Measurements from ENCODE around the gene CGNL1. TPM values are rescaled to one million over a fixed set of nuclear protein-coding genes. Genes with fewer than 3 reads are reported as not detected.

CGNL1 gene
- total RNA-seq, 1 experiment from 2014 or later, result 10.6 TPM

DNA sequence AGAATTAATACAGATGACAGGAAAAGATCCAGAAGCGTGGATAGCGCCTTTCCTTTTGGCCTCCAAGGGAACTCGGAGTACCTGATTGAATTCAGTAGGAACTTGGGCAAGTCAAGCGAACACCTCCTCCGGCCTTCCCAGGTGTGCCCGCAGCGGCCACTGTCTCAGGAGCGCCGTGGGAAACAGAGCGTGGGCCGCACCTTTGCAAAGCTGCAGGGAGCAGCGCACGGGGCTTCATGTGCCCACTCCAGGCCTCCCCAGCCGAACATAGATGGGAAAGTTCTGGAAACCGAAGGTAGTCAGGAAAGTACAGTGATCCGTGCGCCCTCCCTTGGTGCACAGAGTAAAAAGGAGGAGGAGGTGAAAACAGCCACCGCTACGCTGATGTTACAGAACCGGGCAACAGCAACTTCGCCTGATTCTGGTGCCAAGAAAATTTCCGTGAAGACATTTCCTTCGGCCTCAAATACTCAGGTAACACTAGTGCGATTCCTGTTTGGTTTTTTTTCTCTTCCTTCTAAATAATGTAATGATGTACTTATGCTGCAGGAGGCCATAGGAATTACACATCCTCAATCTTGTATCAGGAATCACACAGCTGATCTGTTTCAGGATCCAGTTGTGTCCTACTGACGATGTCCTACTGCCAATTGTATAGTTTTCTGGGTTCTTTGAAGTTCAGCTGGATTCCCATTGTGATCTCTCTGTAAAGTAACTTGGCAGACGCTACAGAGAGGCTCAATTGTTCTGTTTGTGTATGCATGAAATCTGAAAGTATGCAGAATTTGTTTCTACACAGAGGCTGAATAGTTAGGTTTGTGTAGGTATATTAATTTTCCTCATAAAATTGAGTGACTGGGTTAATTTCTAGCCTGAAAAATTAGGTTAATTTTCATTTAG lies 63.1 kb downstream of the CGNL1 start:
- peaks cover 8% of the 10 kb centered on the region for H3K36me3 ChIP-seq (replicated peaks; ENCODE audit: control insufficient read depth, insufficient read depth, low read length)
- no peak overlapping the region for H3K4me3 ChIP-seq (ENCODE audit: insufficient read depth, low read depth, low read length)
- no peak for DNase-seq

GRCh38 chr15:57440167-57440566 lies 63.9 kb downstream of the CGNL1 start:
- no peak for DNase-seq
- H3K27me3 ChIP-seq (ENCODE audit: control insufficient read depth, insufficient read depth, low read length), result no peaks in the 10 kb centered on the region
- no peak overlapping the region for H3K4me3 ChIP-seq (ENCODE audit: insufficient read depth, low read depth, low read length)
- peaks cover 8% of the 10 kb centered on the region for H3K36me3 ChIP-seq (replicated peaks; ENCODE audit: control insufficient read depth, insufficient read depth, low read length)

More for the DNA sequence above, 63.1 kb downstream of the CGNL1 start:
- no peaks in the 10 kb centered on the region for H3K27me3 ChIP-seq (ENCODE audit: control insufficient read depth, insufficient read depth, low read length)

DNA sequence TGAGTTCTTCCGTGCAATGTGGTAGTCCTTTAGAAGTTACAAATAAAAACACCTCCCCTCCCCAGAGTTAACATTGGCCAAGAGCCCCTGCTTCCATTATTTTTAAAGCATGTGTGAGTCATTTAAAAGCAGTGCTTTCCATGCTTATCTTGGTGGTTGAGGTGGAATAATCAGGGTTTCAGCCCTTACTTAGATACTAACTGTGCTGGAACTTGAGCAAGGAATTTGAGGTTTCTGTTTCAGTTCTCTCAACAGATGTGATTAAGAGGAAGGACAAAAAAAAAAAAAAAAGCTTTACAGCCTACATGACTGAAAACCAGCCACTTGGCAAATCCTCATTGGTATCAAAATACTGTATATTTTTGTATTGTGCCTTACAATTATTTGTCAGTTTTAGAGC lies 64.5 kb downstream of the CGNL1 start:
- DNase-seq, result no peak
- no peak overlapping the region for H3K4me3 ChIP-seq (ENCODE audit: insufficient read depth, low read depth, low read length)
- peaks cover 8% of the 10 kb centered on the region for H3K36me3 ChIP-seq (replicated peaks; ENCODE audit: control insufficient read depth, insufficient read depth, low read length)
- no peaks in the 10 kb centered on the region for H3K27me3 ChIP-seq (ENCODE audit: control insufficient read depth, insufficient read depth, low read length)

- Histone ChIP-seq H3K36me3 (replicated peaks; ENCODE audit: control insufficient read depth, insufficient read depth, low read length) (peaks cover 8% of the 10 kb centered on the region), H3K27me3 (ENCODE audit: control insufficient read depth, insufficient read depth, low read length) (no peaks in the 10 kb centered on the region), H3K4me3 (ENCODE audit: insufficient read depth, low read depth, low read length) (no peak overlapping the region)
- DNase-seq, result no peak
Measured at GRCh38 chr15:57442335-57442734, 66.0 kb downstream of the CGNL1 start.

GRCh38 chr15:57443486-57443885 lies 67.2 kb downstream of the CGNL1 start:
- Histone ChIP-seq H3K36me3 (replicated peaks; ENCODE audit: control insufficient read depth, insufficient read depth, low read length) (peaks cover 8% of the 10 kb centered on the region), H3K27me3 (ENCODE audit: control insufficient read depth, insufficient read depth, low read length) (no peaks in the 10 kb centered on the region), H3K4me3 (ENCODE audit: insufficient read depth, low read depth, low read length) (no peak overlapping the region)
- no peak for DNase-seq

DNA sequence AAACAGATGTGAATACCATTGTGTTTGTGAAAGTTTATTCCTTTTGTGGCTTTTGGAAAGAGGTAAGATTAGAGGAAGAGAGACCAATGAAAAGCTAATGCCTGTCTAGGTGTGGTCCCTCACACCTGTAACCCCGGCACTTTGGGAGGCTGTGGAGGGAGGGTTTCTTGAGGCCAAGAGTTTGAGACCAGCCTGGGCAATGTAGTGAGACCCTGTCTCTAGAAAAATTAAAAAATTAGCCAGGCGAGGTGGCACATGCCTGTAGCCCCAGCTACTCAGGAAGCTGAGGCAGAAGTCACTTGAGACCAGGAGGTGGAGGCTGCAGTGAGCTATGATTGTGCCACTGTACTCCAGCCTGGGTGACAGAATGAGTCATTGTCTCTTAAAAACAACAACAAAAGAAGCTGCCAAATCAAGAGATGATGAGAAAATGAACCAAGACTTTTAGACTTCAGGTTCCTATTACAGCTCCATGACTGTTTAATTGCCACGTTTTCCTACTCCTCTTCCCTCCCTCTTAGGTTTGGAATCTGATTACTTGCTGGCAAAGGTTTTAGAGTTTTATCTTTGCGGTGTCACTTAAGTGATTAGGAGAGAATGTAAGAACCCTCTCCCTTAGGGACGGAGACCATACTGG lies 68.7 kb downstream of the CGNL1 start:
- no peak for DNase-seq
- Histone ChIP-seq H3K27me3 (ENCODE audit: control insufficient read depth, insufficient read depth, low read length) (no peaks in the 10 kb centered on the region), H3K4me3 (ENCODE audit: insufficient read depth, low read depth, low read length) (no peak overlapping the region), H3K36me3 (replicated peaks; ENCODE audit: control insufficient read depth, insufficient read depth, low read length) (peaks cover 8% of the 10 kb centered on the region)

DNA sequence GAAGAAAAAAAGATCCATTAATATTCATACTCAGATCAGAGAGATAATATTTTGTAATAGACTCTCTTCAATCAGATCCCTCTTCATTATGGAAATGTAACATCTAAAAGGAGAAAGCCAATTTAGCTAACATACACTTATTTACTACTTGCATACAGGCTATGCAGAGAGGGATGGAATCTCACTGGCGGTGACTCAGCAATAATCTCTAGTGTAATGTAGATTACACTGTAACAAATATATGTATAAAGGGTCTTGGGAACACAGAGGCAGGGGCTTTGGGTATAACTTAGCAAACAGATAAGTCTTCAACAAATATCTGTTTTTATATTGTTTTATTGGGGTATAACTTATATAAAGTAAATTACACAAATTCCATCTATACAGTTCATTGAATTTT lies 69.6 kb downstream of the CGNL1 start:
- Histone ChIP-seq H3K4me3 (ENCODE audit: insufficient read depth, low read depth, low read length) (no peak overlapping the region), H3K27me3 (ENCODE audit: control insufficient read depth, insufficient read depth, low read length) (no peaks in the 10 kb centered on the region), H3K36me3 (replicated peaks; ENCODE audit: control insufficient read depth, insufficient read depth, low read length) (peaks cover 8% of the 10 kb centered on the region)
- DNase-seq, result no peak

GRCh38 chr15:57446393-57446792 lies 70.1 kb downstream of the CGNL1 start:
- Histone ChIP-seq H3K36me3 (replicated peaks; ENCODE audit: control insufficient read depth, insufficient read depth, low read length) (peaks cover 8% of the 10 kb centered on the region), H3K4me3 (ENCODE audit: insufficient read depth, low read depth, low read length) (no peak overlapping the region), H3K27me3 (ENCODE audit: control insufficient read depth, insufficient read depth, low read length) (no peaks in the 10 kb centered on the region)
- DNase-seq, result no peak

GRCh38 chr15:57451555-57451954 lies 75.2 kb downstream of the CGNL1 start:
- H3K27me3 ChIP-seq (ENCODE audit: control insufficient read depth, insufficient read depth, low read length), result no peaks in the 10 kb centered on the region
- peaks cover 13% of the 10 kb centered on the region for H3K36me3 ChIP-seq (replicated peaks; ENCODE audit: control insufficient read depth, insufficient read depth, low read length)
- H3K4me3 ChIP-seq (ENCODE audit: insufficient read depth, low read depth, low read length), result no peak overlapping the region
- DNase-seq, result no peak

DNA sequence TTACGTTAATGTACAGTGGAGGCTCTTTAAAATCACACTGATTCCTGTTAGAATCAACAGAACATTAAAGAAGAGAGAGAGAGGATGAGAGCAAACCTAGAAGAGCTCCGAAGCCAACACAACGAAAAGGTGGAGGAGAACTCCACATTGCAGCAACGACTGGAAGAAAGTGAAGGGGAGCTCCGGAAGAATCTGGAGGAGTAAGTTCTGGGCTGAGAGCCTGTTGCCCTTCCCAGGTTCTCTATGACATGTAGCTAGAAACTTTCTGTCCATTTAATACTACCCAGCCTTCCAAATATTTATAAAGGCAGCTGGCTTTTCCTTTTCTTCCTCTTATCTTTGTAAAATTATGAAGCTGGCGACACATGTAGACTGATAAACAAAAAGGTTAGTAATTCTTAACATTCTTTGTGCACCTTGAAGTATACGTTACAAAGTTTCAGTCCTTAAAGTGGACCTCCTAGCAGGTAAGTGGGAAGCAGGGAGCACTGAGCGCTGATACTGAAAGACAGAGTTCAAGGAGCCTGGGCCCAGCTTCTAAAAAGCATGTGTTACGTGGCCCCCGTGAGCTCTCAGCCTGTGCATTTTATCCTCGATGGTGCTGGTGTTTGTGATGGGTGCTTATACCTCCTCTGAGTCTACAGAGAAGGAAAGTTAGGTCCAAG lies 75.9 kb downstream of the CGNL1 start:
- Histone ChIP-seq H3K4me3 (ENCODE audit: insufficient read depth, low read depth, low read length) (no peak overlapping the region), H3K36me3 (replicated peaks; ENCODE audit: control insufficient read depth, insufficient read depth, low read length) (peaks cover 13% of the 10 kb centered on the region), H3K27me3 (ENCODE audit: control insufficient read depth, insufficient read depth, low read length) (no peaks in the 10 kb centered on the region)
- no peak for DNase-seq

DNA sequence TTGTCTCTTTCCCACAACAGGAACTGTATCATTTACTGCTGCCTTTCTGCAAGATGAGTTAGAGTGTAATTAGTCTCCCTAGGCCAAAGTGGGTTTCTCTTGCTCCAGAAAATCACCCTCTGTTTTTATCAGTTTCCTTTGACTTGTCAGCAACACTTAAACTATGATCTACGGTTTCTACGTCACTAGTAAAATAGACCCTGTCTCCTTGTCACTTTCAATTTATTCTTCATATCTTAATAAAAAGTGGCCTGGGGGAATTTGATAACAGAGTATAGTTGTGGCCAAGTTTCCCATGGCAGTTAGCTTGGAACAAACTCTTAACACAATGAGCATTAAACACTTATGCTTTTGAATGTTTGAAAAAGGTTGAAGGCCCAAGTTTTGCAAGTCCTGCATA lies 79.6 kb downstream of the CGNL1 start:
- DNase-seq, result no peak
- Histone ChIP-seq H3K36me3 (replicated peaks; ENCODE audit: control insufficient read depth, insufficient read depth, low read length) (peaks cover 15% of the 10 kb centered on the region), H3K27me3 (ENCODE audit: control insufficient read depth, insufficient read depth, low read length) (no peaks in the 10 kb centered on the region), H3K4me3 (ENCODE audit: insufficient read depth, low read depth, low read length) (no peak overlapping the region)

DNA sequence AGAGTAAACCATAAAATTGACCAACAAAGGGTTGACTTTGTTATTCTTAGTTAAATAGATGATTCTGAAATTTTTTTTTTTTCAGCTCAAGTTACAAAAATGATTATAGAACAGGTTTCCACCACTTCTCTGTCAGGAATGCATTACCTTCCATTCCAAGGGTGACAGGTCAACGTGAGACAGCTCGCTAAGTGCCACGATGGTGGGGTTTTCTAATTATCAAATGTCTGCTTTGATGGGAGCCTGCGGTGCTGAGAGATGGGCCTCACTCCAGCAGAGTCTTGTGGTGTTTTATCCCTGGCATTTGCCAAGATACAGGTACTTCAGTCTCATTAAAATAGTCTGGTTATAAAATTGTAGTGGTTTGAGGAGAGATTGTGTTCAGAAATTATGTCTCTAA lies 80.3 kb downstream of the CGNL1 start:
- H3K4me3 ChIP-seq (ENCODE audit: insufficient read depth, low read depth, low read length), result no peak overlapping the region
- no peaks in the 10 kb centered on the region for H3K27me3 ChIP-seq (ENCODE audit: control insufficient read depth, insufficient read depth, low read length)
- peaks cover 18% of the 10 kb centered on the region for H3K36me3 ChIP-seq (replicated peaks; ENCODE audit: control insufficient read depth, insufficient read depth, low read length)
- DNase-seq, result no peak

DNA sequence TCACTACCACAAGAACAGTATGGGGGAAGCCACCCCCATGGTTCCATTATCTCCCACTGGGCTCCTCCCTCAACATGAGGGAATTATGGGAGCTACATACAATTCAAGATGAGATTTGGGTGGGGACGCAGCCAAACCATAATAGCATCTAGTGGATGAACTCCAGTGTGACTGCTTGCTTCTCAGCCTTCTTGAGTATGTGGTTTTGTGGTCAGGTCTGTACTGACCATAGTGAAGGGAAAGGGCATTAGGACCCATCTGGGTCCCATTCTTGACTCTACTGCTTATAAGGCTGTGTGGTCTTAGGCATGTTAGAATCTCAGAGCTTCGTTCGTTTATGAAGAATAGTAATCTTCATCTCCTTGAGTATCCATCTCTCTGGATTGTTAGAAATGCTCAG lies 81.4 kb downstream of the CGNL1 start:
- H3K36me3 ChIP-seq (replicated peaks; ENCODE audit: control insufficient read depth, insufficient read depth, low read length), result peaks cover 19% of the 10 kb centered on the region

GRCh38 chr15:57458356-57458781 lies 82.1 kb downstream of the CGNL1 start:
- DNase-seq, result no peak
- peaks cover 15% of the 10 kb centered on the region for H3K36me3 ChIP-seq (replicated peaks; ENCODE audit: control insufficient read depth, insufficient read depth, low read length)
- H3K4me3 ChIP-seq (ENCODE audit: insufficient read depth, low read depth, low read length), result no peak overlapping the region
- H3K27me3 ChIP-seq (ENCODE audit: control insufficient read depth, insufficient read depth, low read length), result no peaks in the 10 kb centered on the region

More for the DNA sequence above, 81.4 kb downstream of the CGNL1 start:
- Histone ChIP-seq H3K4me3 (ENCODE audit: insufficient read depth, low read depth, low read length) (no peak overlapping the region), H3K27me3 (ENCODE audit: control insufficient read depth, insufficient read depth, low read length) (no peaks in the 10 kb centered on the region)
- no peak for DNase-seq
